ENCODE measurements around the gene RRAS.
"Not testable (repeated sequence)": the region's sequence is repeated elsewhere in the genome, so short reads cannot be mapped to it uniquely, and the experiment has no call there.

RRAS gene

DNA sequence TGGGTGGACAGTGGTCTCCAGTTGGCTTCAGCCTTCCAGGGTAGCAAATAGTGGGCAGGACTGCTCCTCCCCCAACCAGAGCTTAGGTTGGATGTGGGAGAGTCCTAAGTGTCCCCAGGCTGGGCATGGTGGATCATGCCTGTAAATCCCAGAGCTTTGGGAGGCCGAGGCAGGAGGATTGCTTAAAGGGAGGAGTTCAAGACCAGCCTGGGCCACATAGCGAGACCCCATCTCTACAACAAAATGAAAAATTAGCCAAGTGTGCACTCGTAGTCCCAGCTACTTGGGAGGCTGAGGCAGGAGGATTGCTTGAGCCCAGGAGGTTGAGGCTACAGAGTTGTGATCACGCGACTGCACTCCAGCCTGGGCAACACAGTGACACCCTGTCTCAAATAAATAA lies 7.4 kb downstream of the RRAS start:
- Histone ChIP-seq H3K9ac (ENCODE audit: low read length in 5 of 5) (no peak overlapping the region), H3K27me3 (ENCODE audit: control insufficient read depth in 5 of 5, insufficient read depth in 4 of 5, low read length in 5 of 5) (no peaks in the 10 kb centered on the region), H3K4me1 (ENCODE audit: control insufficient read depth in 5 of 5, insufficient read depth in 5 of 5, low read length in 5 of 5) (peaks cover 7 to 42% (median 27%) of the 10 kb centered on the region in 5 donors), H3K27ac (ENCODE audit: low read depth, low read length) (no peak overlapping the region), H3K4me3 (ENCODE audit: low read depth in 1 of 5, low read length in 5 of 5) (no peak overlapping the region), H3K9me3 (ENCODE audit: control insufficient read depth in 5 of 5, low read length in 5 of 5) (no peaks in the 10 kb centered on the region), H3K36me3 (ENCODE audit: control insufficient read depth in 5 of 5, insufficient read depth in 5 of 5, low read length in 5 of 5) (peaks cover 0 to 24% (median 17%) of the 10 kb centered on the region in 5 donors)

DNA sequence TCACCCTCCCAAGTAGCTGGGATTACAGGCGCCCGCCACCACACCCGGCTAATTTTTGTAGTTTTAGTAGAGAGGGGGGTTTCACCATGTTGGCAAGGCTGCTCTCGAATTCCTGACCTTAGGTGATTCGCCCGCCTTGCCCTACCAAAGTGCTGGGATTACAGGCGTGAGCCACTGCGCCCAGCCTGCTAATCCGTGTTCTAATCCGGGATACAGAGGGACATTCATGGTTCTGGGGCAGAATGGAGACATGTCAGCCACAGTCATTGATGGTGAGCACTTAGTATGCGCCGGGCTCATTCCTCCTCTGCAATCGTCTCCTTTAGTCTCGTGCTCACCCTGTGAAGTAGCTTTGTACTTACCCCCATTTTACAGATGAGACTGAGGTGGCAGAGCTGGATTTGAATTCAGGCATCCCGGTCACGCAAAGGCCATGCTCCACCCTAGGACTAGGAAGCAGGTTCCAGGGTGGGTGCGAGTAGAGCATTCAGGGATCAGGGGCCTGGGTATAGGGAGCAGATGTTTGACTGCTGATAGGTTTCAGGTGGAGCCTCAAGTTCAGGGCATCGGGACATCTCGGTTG lies 8.2 kb downstream of the RRAS start:
- Histone ChIP-seq H3K4me1 (ENCODE audit: control insufficient read depth in 5 of 5, insufficient read depth in 5 of 5, low read length in 5 of 5) (peaks cover 7 to 39% (median 25%) of the 10 kb centered on the region in 5 donors), H3K27me3 (ENCODE audit: control insufficient read depth in 5 of 5, insufficient read depth in 4 of 5, low read length in 5 of 5) (no peaks in the 10 kb centered on the region), H3K27ac (ENCODE audit: low read depth, low read length) (no peak overlapping the region), H3K4me3 (ENCODE audit: low read depth in 1 of 5, low read length in 5 of 5) (no peak overlapping the region), H3K9ac (ENCODE audit: low read length in 5 of 5) (no peak overlapping the region), H3K9me3 (ENCODE audit: control insufficient read depth in 5 of 5, low read length in 5 of 5) (no peaks in the 10 kb centered on the region), H3K36me3 (ENCODE audit: control insufficient read depth in 5 of 5, insufficient read depth in 5 of 5, low read length in 5 of 5) (peaks cover 0 to 28% (median 22%) of the 10 kb centered on the region in 5 donors)

DNA sequence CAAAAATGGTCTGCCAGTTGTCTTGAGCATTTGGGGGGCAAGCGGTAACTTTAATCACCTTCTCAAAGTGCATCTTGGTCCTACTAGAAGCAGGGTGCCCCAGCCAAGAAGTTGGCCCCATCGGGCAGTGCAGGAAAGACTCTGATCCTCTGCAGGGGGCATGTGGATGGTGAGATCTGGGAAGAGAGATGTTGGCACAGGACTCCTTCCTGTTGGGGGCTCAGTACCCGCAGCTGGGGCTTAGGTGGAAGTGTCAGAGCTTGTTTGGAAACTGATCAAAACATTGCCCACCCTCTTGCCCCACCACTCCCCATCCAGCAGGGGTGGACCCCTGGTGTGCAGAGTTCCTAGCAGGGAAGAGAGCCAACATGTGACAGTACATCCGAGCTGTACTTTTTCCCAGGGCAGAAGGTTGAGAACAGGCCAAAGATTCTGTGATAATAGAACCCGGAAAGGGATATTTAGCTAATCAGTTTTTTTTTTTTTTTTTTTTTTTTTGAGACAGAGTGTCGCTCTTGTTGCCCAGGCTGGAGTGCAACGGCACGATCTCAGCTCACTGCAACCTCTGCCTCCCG lies 8.8 kb downstream of the RRAS start:
- Histone ChIP-seq H3K9me3 (ENCODE audit: control insufficient read depth in 5 of 5, low read length in 5 of 5) (no peaks in the 10 kb centered on the region), H3K27ac (ENCODE audit: low read depth, low read length) (no peak overlapping the region), H3K4me3 (ENCODE audit: low read depth in 1 of 5, low read length in 5 of 5) (peak overlapping the region in 1 of 5 donors; percentile 4), H3K36me3 (ENCODE audit: control insufficient read depth in 5 of 5, insufficient read depth in 5 of 5, low read length in 5 of 5) (peaks cover 0 to 26% (median 22%) of the 10 kb centered on the region in 5 donors), H3K4me1 (ENCODE audit: control insufficient read depth in 5 of 5, insufficient read depth in 5 of 5, low read length in 5 of 5) (peaks cover 7 to 34% (median 22%) of the 10 kb centered on the region in 5 donors), H3K27me3 (ENCODE audit: control insufficient read depth in 5 of 5, insufficient read depth in 4 of 5, low read length in 5 of 5) (no peaks in the 10 kb centered on the region), H3K9ac (ENCODE audit: low read length in 5 of 5) (peak overlapping the region in 1 of 5 donors; percentile 84)

DNA sequence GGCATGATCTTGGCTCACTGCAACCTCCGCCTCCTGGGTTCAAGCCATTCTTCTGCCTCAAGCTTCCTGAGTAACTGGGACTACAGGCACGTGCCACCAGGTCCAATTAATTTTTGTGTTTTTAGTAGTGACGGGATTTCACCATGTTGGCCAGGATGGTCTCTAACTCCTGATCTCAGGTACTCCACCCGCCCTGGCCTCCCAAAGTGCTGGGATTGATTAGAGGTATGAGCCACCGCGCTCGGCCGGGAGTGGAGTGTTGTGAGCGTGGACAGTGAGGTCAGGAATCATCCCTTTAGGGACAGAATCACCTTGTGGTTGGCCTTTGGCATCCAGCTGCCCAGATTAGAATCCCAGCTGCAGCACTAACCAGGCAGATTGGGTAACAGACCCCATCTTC lies 10.3 kb downstream of the RRAS start:
- no peak overlapping the region for H3K27ac ChIP-seq (ENCODE audit: low read depth, low read length)
- no peak overlapping the region for H3K9ac ChIP-seq (ENCODE audit: low read length in 5 of 5)
- H3K9me3 ChIP-seq (ENCODE audit: control insufficient read depth in 5 of 5, low read length in 5 of 5): no peaks in the 10 kb centered on the region
- H3K4me1 ChIP-seq (ENCODE audit: control insufficient read depth in 5 of 5, insufficient read depth in 5 of 5, low read length in 5 of 5): peaks cover 7 to 29% (median 21%) of the 10 kb centered on the region in 5 donors
- no peaks in the 10 kb centered on the region for H3K27me3 ChIP-seq (ENCODE audit: control insufficient read depth in 5 of 5, insufficient read depth in 4 of 5, low read length in 5 of 5)
- H3K36me3 ChIP-seq (ENCODE audit: control insufficient read depth in 5 of 5, insufficient read depth in 5 of 5, low read length in 5 of 5): peaks cover 0 to 24% (median 19%) of the 10 kb centered on the region in 5 donors
- no peak overlapping the region for H3K4me3 ChIP-seq (ENCODE audit: low read depth in 1 of 5, low read length in 5 of 5)

DNA sequence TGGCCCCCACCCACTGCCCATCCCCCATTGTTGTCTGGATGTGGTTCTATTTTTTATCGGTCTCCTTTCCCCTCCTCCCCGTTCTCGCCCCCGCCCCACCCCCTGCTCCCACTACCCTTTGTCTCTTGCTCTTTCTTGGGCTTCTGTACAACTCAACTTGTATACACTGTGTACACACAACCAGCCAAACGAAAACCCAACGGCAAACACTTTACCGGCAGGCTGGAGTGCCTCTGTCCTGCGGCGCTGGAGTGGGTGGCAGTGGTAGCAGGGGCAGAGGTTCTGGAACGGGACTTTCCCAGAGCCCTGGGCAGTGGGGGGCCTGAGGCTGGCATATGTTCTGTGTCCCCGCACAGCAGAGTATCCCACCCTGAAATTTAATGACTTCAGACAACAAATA lies 13.7 kb downstream of the RRAS start:
- no peak overlapping the region for H3K9ac ChIP-seq (ENCODE audit: low read length in 5 of 5)
- H3K27ac ChIP-seq (ENCODE audit: low read depth, low read length): no peak overlapping the region
- peaks cover 6 to 23% (median 16%) of the 10 kb centered on the region in 5 donors for H3K4me1 ChIP-seq (ENCODE audit: control insufficient read depth in 5 of 5, insufficient read depth in 5 of 5, low read length in 5 of 5)
- H3K9me3 ChIP-seq (ENCODE audit: control insufficient read depth in 5 of 5, low read length in 5 of 5): no peaks in the 10 kb centered on the region
- no peak overlapping the region for H3K4me3 ChIP-seq (ENCODE audit: low read depth in 1 of 5, low read length in 5 of 5)
- peaks cover 0 to 38% (median 29%) of the 10 kb centered on the region in 5 donors for H3K36me3 ChIP-seq (ENCODE audit: control insufficient read depth in 5 of 5, insufficient read depth in 5 of 5, low read length in 5 of 5)
- no peaks in the 10 kb centered on the region for H3K27me3 ChIP-seq (ENCODE audit: control insufficient read depth in 5 of 5, insufficient read depth in 4 of 5, low read length in 5 of 5)

DNA sequence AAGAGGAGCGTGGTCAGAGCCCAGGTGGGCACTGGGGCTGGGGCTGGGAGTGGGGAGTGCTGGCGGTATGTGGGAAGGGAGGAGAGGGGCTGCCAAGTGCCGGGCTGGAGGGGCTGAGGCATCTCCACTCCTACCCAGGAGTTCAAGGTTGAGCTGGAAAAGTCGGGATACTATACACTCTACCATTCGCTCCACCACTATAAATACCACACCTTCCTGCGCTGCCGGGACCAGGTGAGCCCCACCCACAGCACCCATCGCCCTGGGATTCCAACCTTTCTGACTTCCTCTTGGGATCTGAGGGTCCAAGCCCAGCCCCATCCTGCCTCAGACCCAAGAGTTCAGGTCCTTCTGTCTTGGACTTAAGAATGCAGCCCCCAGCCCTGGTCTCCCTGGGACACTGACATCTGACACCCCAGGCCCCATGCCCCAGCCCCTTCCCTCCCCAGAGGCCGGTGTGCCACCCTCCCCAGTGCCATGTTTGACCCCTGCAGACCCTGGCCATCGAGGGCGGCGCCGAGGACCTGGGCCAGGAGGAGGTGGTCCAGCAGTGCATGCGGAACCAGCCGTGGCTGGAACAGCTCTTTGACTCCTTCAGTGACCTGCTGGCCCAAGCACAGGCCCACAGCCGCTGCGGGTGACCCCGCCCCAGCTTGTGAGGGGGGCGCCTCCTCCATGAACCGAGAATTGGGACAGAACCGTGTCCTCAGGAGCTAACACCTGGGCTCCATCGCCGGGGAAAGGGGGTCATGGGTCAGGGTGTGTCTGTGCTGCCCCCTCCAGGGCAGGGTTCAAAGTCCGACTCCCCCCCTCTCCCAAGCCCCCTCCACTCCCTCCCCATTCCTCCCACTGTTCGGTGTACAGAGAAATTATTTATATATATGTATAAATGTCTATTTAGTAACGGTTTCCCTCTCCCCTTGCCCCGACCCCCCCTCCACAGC lies 14.7 kb downstream of the RRAS start:
- Histone ChIP-seq H3K9ac (ENCODE audit: low read length in 5 of 5) (no peak overlapping the region), H3K9me3 (ENCODE audit: control insufficient read depth in 5 of 5, low read length in 5 of 5) (no peaks in the 10 kb centered on the region), H3K27ac (ENCODE audit: low read depth, low read length) (no peak overlapping the region), H3K4me1 (ENCODE audit: control insufficient read depth in 5 of 5, insufficient read depth in 5 of 5, low read length in 5 of 5) (peaks cover 0 to 16% (median 9%) of the 10 kb centered on the region in 5 donors), H3K36me3 (ENCODE audit: control insufficient read depth in 5 of 5, insufficient read depth in 5 of 5, low read length in 5 of 5) (peaks cover 0 to 44% (median 30%) of the 10 kb centered on the region in 5 donors), H3K4me3 (ENCODE audit: low read depth in 1 of 5, low read length in 5 of 5) (no peak overlapping the region), H3K27me3 (ENCODE audit: control insufficient read depth in 5 of 5, insufficient read depth in 4 of 5, low read length in 5 of 5) (no peaks in the 10 kb centered on the region)

DNA sequence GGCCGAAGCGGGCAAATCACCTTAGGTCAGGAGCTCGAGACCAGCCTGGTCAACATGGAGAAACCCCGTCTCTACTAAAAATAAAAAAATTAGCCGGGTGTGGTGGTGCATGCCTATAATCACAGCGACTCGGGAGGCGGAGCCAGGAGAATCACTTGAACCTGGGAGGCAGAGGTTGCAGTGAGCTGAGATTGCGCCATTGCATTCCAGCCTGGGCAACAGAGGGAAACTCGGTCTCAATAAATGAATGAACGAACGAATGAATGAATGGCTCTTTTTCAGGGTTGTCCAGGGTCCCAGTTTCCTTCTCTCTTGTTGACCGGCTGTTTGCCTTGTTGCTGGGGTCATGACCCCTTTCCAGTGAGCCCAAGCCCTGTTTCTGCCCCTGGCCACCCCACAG lies 22.1 kb downstream of the RRAS start:
- not testable (repeated sequence) for H3K27me3 ChIP-seq (ENCODE audit: control insufficient read depth in 5 of 5, insufficient read depth in 4 of 5, low read length in 5 of 5); H3K9ac ChIP-seq (ENCODE audit: low read length in 5 of 5); H3K9me3 ChIP-seq (ENCODE audit: control insufficient read depth in 5 of 5, low read length in 5 of 5); H3K27ac ChIP-seq (ENCODE audit: low read depth, low read length); H3K4me3 ChIP-seq (ENCODE audit: low read depth in 1 of 5, low read length in 5 of 5)
- Histone ChIP-seq H3K4me1 (ENCODE audit: control insufficient read depth in 5 of 5, insufficient read depth in 5 of 5, low read length in 5 of 5) (peaks cover 0 to 29% (median 16%) of the 10 kb centered on the region in 5 donors), H3K36me3 (ENCODE audit: control insufficient read depth in 5 of 5, insufficient read depth in 5 of 5, low read length in 5 of 5) (peaks cover 0 to 67% (median 47%) of the 10 kb centered on the region in 5 donors)

DNA sequence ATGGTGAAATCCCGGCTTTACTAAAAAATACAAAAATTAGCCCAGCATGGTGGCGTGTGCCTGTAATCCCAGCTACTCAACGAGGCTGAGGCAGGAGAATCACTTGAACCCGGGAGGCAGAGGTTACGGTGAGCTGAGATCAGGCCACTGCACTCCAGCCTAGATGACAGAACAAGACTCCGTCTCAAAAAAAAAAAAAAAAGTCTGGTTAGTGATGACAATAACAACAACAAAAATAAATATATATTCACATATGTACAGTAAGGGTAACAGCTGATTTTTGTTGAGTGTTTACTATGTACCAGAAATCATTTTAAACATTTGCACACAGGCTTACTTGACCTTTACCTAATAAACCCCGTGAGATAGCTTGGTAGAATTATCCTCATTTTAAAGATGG lies 23.0 kb downstream of the RRAS start:
- H3K27me3 ChIP-seq (ENCODE audit: control insufficient read depth in 5 of 5, insufficient read depth in 4 of 5, low read length in 5 of 5): no peaks in the 10 kb centered on the region
- H3K36me3 ChIP-seq (ENCODE audit: control insufficient read depth in 5 of 5, insufficient read depth in 5 of 5, low read length in 5 of 5): peaks cover 0 to 68% (median 46%) of the 10 kb centered on the region in 5 donors
- no peak overlapping the region for H3K27ac ChIP-seq (ENCODE audit: low read depth, low read length)
- H3K9me3 ChIP-seq (ENCODE audit: control insufficient read depth in 5 of 5, low read length in 5 of 5): no peaks in the 10 kb centered on the region
- H3K4me1 ChIP-seq (ENCODE audit: control insufficient read depth in 5 of 5, insufficient read depth in 5 of 5, low read length in 5 of 5): peaks cover 0 to 32% (median 23%) of the 10 kb centered on the region in 5 donors
- no peak overlapping the region for H3K9ac ChIP-seq (ENCODE audit: low read length in 5 of 5)
- H3K4me3 ChIP-seq (ENCODE audit: low read depth in 1 of 5, low read length in 5 of 5): no peak overlapping the region

DNA sequence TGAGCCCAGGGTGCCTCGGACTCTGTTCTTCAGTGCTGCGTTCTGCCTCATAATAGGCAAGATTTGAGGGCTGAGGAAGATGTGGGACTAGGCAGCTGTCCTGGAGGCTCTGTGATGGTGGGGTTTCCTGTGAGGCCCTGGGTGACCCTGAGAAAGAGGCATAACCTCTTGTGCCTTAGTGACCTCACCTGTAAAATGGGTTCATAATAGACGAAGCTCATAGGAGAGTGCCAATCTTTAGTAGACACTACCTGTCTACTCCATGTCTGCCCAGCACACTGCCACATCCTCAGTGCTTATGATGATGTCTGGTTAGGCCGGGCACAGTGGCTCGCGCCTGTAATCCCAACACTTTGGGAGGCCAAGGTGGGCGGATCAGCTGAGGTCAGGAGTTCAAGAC lies 23.4 kb downstream of the RRAS start:
- Histone ChIP-seq H3K9me3 (ENCODE audit: control insufficient read depth in 5 of 5, low read length in 5 of 5) (no peaks in the 10 kb centered on the region), H3K4me3 (ENCODE audit: low read depth in 1 of 5, low read length in 5 of 5) (no peak overlapping the region), H3K36me3 (ENCODE audit: control insufficient read depth in 5 of 5, insufficient read depth in 5 of 5, low read length in 5 of 5) (peaks cover 0 to 64% (median 42%) of the 10 kb centered on the region in 5 donors), H3K4me1 (ENCODE audit: control insufficient read depth in 5 of 5, insufficient read depth in 5 of 5, low read length in 5 of 5) (peaks cover 0 to 28% (median 24%) of the 10 kb centered on the region in 5 donors), H3K27me3 (ENCODE audit: control insufficient read depth in 5 of 5, insufficient read depth in 4 of 5, low read length in 5 of 5) (no peaks in the 10 kb centered on the region), H3K9ac (ENCODE audit: low read length in 5 of 5) (no peak overlapping the region), H3K27ac (ENCODE audit: low read depth, low read length) (no peak overlapping the region)

DNA sequence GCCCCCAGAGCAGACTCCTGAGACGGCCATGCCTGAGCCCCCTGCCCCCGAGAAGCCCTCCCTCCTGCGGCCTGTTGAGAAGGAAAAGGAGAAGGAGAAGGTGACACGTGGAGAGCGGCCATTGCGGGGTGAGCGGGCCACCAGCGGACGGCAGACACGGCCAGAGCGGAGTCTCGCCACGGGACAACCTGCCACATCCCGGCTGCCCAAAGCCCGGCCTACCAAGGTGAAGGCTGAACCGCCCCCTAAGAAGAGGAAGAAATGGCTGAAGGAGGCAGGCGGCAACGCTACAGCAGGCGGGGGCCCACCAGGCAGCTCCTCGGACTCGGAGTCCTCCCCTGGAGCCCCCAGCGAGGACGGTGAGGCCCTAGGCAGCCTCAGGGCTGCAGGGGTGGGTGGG lies 24.1 kb downstream of the RRAS start:
- H3K4me3 ChIP-seq (ENCODE audit: low read depth in 1 of 5, low read length in 5 of 5): no peak overlapping the region
- H3K27me3 ChIP-seq (ENCODE audit: control insufficient read depth in 5 of 5, insufficient read depth in 4 of 5, low read length in 5 of 5): no peaks in the 10 kb centered on the region
- no peaks in the 10 kb centered on the region for H3K9me3 ChIP-seq (ENCODE audit: control insufficient read depth in 5 of 5, low read length in 5 of 5)
- H3K27ac ChIP-seq (ENCODE audit: low read depth, low read length): no peak overlapping the region
- peaks cover 0 to 25% (median 24%) of the 10 kb centered on the region in 5 donors for H3K4me1 ChIP-seq (ENCODE audit: control insufficient read depth in 5 of 5, insufficient read depth in 5 of 5, low read length in 5 of 5)
- peaks cover 0 to 60% (median 42%) of the 10 kb centered on the region in 5 donors for H3K36me3 ChIP-seq (ENCODE audit: control insufficient read depth in 5 of 5, insufficient read depth in 5 of 5, low read length in 5 of 5)
- no peak overlapping the region for H3K9ac ChIP-seq (ENCODE audit: low read length in 5 of 5)

Measured in subcutaneous abdominal adipose tissue (tissue), 5 donors.